Epithelial cell of prostate (primary cell): ENCODE measurements around the gene RMC1.
"Not testable (repeated sequence)": the region's sequence is repeated elsewhere in the genome, so short reads cannot be mapped to it uniquely, and the experiment has no call there.

Experiments
- DNase-seq: peaks from one replicate; pipeline ENCODE4 v3.0.0-alpha.2; 2011; ENCODE audit warnings: low read depth, low spot score
- H3K27ac ChIP-seq: fragments of 450-650 bp; 2 replicates; pipeline ENCODE4 v1.5.1; 2017; ENCODE audit warnings: mild to moderate bottlenecking

Gene RMC1

DNA sequence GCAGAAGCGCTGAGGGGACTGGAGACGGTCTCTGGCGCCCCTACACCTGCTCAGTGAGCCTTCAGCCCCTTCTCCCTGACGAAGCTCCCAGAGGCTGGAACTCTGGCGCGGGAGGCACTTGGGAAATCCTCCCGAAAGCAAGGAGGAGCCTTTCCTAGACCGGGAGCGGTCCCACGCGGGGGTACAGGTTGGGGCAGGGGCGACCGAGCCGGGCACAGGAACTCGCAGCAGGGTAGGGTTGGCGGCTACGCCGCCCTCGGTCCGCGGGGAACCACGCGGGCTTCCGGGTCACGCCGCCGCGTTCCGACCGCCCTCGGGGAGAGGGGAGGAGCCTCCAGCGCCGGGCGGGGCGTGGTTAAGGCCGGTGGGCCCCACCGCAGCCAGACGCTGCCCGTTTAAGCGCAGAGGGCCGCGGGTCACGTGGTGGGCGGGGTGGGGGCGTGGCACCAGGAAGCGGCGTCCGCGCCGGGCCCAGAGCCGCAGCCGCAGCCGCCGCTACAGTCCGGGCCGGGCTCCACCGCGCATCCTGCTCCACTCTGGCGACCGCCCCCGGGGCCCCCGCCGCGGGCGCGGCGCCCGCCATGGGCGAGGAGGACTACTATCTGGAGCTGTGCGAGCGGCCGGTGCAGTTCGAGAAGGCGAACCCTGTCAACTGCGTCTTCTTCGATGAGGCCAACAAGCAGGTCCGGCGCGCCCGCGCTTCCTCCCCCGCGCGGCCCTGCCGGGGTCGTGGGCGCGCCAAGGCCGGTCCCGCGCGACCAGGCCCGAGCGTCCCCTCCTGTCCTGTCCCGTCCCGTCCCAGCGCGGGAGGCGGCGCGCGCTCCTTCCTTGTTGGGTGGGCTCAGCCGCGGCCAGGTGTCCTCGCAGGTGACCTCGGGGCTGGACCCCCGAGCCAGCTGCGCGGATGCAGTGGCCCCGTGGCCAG is at the start of gene RMC1:
Gene RMC1 (plus strand): TSS at position 474 of the 925 bp plus-strand sequence. CDS start 108 bp downstream, at position 582.
- H3K27ac ChIP-seq, result peak within 1 kb of the TSS; percentile 52

DNA sequence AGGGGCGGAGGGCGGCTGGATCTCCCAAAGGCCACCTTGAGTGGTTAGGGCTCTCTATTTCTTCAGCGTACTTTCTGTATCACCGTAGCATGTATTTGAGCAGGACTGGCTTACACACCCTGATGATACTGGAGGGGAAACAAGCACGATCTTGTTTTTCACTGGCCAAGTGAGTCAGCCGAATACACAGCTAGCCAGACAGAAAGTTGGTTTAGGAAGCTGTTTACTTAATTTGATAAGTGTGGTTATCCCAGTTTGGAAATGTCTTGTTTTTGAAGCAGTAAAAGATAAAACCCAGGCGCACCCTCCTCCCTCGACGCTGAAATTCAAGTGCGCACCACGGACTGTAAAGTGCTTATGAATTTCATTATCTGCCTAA is 49.6 kb upstream of the RMC1 start:
- peak; percentile 89 for DNase-seq

More for the DNA sequence above, at the start of gene RMC1:
- peak; percentile 53 for DNase-seq

DNA sequence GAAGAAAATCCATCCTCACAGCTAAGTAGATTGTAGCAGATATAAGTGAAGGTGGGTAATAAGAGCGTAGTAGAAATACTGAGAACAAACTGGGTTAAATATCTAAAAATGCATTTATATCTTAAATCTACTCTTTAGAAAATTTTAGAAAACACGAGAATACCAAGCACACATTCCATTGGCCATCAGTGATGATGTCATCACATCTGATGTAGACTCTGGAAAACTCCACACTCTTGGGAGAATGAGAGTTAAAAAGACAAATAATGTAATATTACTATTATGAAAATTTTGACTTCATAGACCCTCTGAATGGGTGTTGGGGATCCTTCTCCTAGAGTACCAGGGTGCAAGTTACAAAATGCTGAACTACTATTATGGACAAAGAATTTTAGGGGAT is 46.5 kb upstream of the RMC1 start:
- no peak for DNase-seq
- H3K27ac ChIP-seq, result no peak overlapping the region

More for the DNA sequence above, 49.6 kb upstream of the RMC1 start:
- peak overlapping the region; percentile 100 for H3K27ac ChIP-seq

DNA sequence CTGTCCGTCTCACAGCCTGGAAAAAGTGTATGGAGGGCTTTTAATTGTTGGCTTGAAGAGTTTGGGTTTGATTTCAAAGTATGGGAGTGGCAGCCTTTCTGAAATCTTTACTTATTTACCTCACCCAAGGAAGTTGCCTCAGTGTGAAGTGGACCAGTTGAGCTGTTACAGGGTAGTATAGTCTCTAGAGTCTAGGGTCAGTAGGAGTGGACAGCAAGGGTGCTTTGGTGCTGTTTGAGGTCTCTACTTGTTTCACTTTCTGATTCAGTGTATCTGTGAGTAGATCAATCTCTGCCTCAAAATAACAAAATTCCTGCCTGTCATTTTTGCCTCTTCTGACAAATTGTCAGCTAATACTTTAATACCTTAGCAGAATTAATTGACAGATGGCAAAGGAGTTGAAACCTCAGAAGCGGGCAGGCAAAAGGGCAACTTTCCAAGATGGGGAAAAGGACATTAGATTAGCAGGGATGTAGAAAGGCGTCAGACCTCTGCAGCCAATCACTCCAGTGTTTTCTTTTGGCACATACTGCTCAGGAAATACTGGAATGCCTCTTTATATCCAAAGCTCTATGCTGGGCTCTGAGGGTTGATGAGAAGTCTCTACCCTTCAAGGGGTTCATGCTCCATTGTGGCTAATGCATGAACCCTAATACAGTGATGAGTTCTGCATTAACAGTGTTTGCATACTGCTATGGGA is 44.3 kb upstream of the RMC1 start:
- DNase-seq, result no peak
- H3K27ac ChIP-seq, result no peak overlapping the region

DNA sequence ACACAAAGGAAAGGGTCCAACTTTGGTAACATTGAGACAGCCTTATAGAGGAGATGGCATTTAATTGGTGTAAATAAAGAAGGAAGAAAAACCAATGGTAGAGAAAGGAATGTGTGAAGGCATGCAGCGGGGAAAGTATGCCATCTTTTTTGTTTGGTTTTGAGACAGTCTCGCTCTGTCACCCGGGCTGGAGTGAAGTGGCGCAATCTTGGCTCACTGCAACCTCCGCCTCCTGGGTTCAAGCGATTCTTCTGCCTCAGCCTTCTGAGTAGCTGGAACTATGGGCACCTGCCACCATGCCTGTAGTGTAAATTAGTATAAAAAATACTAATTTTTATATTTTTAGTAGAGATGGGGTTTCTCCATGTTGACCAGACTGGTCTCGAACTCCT is 43.8 kb upstream of the RMC1 start:
- H3K27ac ChIP-seq, result no peak overlapping the region
- DNase-seq, result no peak

DNA sequence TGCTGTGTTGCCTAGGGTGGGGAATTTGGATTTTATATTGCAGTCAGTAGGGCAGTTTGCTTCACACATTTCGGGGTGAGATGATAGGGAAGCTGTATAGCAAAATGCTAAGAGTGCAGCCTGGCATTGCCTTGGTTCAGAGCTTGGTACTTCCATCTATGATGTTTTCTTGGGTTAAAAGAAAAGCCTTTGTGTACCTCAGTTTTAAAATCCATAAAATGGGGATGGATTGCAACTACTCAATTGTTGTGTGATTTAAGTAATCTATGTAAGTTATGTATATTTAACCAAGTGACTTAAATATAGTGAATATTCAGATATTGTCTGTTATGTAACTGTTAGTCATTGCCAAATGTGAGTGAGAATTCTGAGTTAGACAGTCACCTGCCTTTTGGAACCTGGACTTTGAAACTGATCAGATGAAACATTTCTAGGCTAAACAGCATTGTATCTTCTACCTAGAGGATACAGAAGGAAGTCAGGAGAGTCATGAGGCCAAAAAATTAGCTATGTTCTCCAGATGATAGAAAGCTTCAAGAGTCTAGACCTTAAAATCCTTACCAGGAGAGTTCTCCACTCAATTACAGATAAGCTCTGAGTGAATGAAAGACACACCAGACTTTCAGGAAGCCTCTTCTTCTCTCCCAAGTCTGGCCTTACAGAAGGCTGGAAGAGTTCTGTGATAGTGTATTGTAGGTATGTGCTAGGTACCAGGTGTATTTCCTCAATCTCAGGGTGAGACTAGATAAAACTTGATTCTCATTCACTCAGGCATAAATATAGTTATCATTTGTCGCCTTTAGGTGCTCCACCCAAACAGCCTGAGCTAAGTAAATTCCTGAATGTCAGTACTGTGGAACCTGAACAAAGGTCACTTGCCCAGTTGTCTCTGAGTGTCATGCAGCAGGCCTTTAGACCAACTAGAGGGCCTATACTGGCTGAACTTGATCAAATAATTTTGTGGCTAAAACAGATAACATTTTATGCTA is 42.7 kb upstream of the RMC1 start:
- no peak for DNase-seq

DNA sequence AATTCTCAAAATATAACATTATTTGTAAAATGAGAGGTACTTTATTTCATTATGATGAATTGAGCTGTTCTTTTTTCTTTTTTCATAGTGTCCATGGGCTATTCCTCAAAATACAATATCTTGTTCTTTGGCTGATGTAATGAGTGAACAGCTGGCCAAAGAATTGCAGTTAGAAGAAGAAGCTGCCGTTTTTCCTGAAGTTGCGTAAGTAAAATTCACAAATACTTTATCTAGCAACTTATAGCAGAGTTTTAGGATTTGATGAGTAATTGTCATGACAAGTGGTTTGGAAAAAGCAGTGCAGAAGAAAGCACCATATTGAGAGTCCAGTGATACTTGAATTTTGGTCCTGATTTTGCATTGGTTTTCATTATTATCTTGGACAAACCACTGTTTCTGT is 40.4 kb upstream of the RMC1 start:
- DNase-seq, result no peak
- no peak overlapping the region for H3K27ac ChIP-seq

More for the DNA sequence above, 42.7 kb upstream of the RMC1 start:
- peak overlapping the region; percentile 18 for H3K27ac ChIP-seq

DNA sequence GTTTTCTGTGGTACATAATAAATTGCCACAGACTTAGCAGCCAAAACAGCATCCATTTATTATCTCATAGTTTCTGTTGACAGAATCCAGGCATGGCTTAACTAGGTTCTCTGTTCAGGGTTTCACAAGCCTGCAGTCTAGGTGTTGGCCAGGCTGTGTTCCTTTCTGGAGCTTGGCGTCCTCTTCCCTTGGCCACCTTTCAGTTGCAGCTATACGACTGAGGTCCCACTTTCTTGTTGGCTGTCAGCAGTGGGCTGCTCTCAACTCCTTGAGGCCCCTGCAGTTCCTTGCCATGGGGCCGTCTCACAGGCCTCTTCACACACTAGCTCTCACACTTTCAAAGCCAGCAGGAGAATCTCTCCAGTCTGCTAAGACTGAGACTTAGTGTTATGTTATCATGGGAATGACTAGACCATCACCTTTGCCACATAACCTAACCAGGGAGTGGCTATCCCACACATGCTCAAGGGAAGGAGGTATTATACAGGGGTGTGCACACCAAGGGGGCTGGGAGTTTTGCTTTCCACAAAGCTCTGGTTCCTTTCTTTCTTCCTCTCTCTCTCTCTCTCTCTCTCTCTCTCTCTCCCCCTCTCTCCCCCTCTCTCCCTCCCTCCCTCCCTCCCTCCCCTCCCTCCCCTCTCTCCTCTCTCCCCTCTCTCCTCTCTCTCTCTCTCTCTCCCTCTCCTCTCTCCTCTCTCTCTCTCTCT is 34.4 kb upstream of the RMC1 start:
- no peak for DNase-seq
- no peak overlapping the region for H3K27ac ChIP-seq

DNA sequence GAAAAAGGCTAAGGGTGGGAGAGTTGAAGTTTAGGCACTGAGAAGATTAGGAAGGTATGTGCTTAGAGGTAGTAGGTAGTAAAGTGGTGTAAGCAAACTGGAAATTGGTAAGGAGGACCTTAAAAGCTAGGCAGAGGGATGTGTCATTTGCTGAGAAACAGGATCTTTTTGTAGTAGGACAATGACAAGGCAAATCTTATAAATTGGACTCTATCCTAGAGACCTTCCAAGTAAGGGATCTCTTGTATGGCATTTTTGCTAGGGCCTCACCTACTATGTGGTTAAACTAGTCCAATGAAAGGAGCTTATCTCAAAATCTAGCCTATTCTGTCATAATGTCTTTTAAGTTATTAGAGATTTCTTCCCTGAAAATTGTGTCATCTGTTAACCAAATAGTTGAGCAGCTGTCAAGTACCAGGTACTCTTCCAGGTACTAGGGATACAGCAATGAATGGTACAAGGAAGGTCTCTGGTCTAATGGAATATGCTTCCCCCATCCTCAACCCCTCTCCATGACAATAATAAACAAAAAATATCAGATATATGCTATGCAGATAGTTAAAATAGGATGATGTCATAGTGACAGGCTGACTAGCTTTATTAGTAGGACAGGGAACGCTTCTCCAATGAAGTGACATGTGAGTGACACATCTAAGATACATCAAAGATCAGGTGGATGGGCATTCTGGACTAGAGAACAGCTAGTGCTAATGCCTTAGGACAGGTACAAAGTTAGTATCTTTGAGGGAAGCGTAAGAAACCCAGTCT is 32.5 kb upstream of the RMC1 start:
- H3K27ac ChIP-seq, result no peak overlapping the region
- DNase-seq, result no peak

DNA sequence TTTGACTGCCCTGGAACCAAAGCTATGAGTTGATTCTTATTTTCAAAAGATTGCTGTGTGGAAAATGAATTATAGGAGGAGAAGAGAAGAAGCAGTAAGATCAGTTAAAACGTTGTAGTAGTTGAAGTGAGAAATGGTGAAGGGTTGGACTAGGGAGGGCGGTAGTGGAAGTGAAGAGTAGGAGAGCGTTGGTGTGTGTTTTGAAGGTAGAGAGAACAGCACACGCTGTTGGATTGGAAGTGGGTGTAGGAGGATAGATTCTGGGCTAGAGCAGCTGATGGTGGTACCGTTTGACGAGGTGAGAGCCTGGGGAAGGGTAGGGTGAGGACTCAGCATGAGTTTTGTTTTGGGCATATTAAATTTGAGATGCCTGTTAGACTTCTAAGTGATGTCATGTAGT is 31.8 kb upstream of the RMC1 start:
- DNase-seq, result no peak
- no peak overlapping the region for H3K27ac ChIP-seq

DNA sequence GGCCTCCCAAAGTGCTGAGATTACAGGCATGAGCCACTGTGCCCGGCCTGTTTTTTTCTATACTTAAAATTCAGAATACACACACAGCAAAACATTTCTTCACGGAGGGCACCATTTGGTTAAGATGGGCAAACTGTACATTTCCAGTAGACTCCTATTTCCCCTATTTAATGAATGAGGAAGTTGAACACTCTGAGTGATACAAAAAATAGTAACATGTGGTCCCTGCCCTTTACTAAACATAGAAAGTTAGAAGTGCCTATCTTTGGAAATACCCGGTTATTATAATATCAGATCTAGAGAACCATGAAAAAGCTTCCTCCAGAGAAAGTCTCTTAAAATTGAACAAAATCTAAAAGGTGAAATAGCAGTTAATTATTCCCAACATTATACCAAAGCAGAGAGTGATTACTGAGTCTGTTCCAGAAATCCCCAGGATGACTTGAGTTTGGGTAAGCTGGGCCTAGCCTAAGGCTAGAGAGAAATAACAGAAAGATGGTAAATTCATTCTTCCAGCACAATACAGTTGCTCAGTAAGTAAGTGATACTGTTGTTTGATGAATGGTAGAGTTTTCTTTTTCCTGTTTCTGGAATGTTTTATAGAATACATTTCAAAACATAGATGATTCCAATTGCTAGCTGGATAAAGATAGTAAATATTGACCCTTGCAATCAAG is 23.3 kb upstream of the RMC1 start:
- H3K27ac ChIP-seq, result no peak overlapping the region
- DNase-seq, result no peak

DNA sequence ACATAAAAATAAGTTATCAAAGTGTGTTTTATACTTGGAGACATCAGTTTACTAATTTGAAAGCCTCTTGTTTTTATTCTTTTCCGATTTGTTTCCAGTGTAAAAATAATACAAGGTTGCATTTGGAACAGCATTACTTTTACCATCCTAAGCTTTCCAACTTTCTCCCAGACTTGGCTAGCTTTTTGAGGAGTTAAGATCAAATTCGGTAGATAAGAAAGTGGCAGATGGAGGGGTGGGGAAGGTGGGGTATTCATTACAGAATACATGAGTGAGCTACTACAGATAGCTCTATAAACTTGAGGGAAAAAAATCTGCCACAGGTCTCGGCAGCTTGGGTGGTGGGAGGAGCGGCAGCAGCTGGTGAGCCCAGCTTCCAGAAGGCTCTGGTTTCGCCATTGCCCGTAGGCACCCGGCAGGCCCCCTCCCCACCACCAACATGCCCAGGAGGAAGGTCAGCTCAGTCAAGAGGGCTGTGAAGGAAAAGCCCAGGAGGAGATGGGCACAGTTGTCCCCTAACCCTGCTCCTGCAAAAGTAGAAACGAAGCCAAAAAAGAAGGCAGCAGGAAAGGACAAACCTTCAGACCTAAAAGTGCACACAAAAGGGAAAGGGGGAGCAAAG is 18.6 kb upstream of the RMC1 start:
- no peak overlapping the region for H3K27ac ChIP-seq
- DNase-seq, result no peak

DNA sequence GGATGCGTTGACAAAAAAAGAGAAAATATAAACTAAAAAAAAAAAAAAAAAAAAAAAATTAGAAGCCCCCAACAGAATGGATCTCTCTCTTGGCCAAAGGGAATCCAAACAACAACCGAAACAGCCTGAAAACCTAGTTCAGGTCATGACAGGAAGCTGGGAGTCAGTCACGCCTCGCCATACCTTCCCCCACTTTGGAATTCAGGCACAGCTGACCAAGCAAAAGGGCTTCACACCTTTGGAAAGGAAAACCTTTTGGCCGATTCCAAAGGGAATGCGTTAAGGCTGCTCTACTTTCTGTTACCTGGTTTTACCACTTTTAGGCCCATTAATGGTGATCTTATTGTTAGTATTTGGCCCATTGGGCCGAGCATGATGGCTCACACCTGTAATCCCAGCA is 17.9 kb upstream of the RMC1 start:
- H3K27ac ChIP-seq, result no peak overlapping the region
- no peak for DNase-seq

DNA sequence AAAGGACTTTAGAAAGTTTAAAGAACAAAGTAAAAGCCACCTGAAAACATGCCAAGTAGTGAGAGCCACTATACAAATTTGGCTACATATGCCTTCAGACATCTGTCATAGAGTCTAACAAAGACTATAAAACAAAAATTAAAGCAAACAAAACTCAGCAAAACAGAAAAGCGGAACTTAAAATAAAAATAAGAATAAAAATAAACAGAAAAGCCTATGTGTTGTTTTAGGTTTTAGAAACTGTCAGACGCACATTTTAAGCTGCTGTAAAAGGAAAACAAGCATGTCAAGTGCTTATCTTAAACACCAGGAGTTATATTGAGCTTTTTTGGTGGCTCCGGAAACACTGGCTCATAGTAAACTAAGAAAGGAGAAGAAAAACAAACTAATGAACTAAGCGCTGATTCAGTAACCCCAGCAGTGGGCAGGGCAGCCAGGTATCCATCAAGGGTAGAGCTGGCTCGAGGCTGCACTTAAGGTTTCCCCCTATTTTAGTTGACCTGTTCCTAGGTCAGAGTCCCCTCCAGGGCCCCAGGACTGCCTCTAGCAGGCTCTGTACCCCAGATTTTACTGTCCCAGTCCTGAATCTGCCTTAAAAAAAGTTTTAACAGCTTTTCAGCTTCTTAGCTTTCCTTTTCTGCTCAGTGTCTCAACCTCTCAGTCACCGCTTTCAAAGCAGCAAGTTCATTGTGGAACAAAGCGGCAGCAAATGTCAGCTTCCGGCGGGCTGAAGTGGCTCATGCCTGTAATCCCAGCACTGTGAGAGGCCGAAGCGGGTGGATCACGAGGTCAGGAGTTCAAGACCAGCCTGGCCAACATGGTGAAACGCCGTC is 15.4 kb upstream of the RMC1 start:
- H3K27ac ChIP-seq, result peak overlapping the region; percentile 72
- DNase-seq, result no peak

DNA sequence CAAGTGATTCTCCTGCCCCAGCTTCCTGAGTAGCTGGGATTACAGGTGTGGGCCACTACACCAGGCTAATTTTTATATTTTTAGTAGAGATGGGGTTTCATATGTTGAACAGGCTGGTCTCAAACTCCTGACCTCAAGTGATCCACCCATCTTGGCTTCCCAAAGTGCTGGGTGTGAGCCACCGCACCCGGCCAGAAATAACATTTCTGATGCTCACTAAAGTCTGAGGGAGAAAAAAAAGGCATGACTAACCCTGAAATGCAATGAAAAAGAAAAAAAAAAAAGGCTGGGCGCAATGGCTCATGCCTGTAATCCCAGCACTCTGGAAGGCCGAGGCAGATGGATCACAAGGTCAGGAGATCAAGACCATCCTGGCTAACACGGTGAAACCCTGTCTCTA is 13.7 kb upstream of the RMC1 start:
- DNase-seq, H3K27ac ChIP-seq: not testable (repeated sequence)

DNA sequence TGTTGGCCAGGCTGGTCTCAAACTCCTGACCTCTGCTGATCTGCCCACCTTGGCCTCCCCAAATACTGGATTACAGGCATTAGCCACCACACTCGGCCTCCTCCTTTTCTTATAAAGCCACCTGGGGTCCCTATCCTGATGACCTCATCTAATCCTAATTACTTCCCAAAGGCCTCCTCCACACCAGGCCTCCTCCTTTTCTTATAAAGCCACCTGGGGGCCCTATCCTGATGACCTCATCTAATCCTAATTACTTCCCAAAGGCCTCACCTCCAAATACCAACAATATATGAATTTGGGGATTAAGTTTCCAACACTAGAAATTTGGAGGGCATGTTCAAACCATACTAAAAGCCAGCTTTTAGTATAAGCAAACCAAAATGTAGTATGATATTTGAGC is 9.7 kb upstream of the RMC1 start:
- DNase-seq, result no peak
- H3K27ac ChIP-seq, result no peak overlapping the region

DNA sequence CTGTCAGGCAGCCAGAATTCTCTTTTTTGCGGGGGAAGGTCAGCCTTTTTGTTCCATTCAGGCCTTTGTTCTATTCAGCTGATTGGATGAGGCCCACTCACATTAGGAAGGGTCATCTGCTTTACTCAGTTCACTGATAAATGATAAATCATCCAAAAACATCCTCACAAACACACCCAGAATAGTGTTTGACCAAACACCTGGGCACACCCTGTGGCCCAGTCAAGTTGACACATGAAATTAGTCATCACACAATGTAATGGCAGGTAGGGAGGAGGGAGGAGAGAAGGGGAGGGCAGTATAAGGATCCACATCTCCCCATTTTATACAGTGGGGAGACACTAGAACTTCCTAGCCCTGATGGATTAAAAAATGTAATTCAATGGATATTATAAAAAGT is 8.3 kb upstream of the RMC1 start:
- peak; percentile 63 for DNase-seq
- H3K27ac ChIP-seq, result peak overlapping the region; percentile 69
